HG03135 (cell line): ENCODE data around the gene HMG20B.

Experiments used
- ATAC-seq: cut with Tn5 transposase; IDR thresholded peaks from one replicate; pipeline ENCODE4 v1.9.1; 2021; ENCODE audit warnings: mild to moderate bottlenecking, moderate library complexity; ENCODE audit not compliant: unreplicated experiment

The HMG20B gene

DNA sequence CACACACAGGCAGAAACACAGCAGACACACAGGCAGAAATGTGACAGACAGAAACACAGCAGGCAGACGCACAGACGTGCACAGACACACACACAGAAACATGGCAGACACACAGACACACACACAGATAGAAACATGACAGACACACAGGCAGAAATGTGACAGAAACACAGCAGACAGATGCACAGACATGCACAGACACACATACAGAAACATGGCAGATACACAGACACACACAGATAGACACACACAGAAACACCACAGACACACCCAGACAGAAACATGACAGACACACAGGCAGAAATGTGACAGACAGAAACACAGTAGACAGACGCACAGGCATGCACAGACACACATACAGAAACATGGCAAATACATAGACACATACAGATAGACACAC lies 32.6 kb downstream of the HMG20B start:
- ATAC-seq = no peak

- no peak for ATAC-seq
These were observed 33.0 kb downstream of the HMG20B start for GRCh38 chr19:3605770-3606169.

DNA sequence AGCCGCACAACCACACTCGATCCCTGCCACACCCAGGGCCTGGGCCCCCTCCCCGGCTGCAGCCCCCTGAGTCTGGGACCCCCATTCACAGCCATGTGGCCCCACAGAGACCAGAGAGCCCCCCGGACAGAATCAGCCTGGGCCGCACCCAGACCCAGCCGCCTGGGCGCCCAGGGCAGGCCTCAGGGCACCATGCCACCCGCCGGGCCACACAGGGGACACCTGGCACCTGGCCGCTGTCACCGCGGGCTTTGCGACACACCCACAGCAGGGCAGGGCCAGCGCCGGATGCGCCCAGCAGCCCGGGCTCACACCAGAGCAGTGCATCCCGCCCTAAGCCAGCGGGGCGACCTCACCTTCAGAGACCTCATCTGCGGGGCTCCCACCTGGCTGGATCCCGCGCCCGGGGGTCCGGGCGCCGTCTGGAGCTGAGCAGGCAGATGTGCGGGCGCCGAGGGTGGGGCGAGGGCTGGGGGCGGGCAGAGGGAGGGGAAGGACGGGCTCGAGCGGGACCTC lies 33.5 kb downstream of the HMG20B start:
- no peak for ATAC-seq

DNA sequence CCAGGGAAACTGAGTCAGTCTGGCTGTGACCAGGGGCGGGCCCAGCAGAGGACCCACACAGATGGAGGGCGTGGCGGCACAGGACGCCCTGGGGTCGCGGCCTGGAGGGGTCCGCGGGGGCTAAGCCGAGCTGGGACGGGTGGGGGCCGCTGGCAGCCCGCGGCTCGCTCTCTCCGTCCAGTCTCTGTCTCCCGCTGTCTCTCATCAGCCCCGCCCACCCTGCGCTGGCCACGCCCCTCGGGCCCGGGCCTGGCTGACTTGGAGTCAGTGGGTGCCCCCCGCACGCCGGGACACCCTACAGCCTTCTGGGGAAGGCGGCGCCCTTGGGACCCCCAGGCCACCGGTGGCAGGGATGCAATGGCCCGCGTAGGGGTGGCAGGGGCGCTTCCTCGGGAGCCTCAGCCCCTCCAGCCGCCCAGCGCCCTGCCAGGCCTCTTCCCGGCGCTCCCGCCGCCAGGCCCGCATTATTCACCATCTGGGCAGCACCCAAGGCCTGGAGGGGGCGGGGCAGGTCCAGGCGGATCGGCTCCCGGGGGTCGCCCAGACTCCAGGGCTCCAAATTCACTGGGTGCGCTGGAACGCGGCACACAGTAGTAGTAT lies 34.0 kb downstream of the HMG20B start, which contains the start of gene TBXA2R:
TBXA2R (minus strand) TSS at position 186 of the 600 bp plus-strand sequence. CDS start 6,241 bp downstream, outside the sequence.
- no peak for ATAC-seq

GRCh38 chr19:3607303-3608078 lies 34.7 kb downstream of the HMG20B start:
- no peak for ATAC-seq

DNA sequence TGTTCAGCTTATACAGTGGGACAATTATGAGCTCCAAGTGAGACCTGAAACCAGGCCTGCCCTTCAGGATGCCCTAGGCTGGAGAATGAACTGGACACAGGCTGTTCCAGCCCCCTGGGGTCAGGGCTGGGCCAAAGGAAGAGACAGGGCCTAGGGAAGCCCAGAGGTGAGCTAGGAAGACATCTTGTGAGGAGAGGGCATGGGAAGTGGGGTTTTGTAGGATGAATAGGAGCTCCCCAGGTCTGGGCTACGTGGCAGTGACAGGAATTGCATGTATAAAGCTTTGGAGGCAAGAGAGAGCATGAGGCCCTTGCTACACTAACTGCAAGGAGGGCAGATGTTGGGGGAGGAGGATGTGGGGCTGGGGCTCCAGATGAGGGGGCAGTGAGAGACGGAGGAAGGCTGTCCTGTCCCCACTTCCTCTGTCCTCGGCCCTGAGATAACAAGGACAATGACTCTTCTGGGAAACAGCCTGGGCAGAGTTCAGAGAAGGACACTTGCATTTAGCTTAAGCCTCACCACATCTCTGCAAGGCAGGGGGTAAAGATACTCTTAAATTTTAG lies 35.4 kb downstream of the HMG20B start:
- ATAC-seq = no peak

DNA sequence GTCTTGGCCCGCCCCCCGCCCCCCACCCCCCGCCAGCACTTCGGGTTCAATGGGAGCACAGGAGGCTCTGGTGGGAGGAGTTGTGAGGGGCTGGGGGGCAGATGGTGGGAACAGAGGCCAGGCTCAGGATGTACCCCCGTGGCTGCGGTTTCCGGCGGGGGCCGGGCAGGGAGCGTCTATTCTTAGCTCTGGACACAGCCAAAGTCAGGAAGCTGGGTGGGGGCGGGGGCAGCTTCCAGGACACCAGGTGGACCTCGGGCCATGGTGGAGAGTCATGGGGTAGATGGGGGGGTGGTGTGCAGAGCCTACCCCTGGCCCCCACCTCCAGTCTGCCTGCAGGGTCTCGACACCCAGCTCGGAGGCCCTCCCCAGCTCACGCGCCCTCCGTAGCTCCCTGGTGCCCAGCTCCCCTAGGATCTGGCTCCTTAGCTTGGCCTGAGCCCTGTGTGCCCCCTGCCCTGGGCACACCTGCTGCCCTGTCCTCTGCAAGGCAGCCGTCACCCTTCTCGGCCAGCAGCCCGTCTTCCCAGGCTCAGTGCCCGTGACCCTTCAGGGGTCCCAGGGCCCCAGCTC lies 36.1 kb downstream of the HMG20B start:
- no peak for ATAC-seq

GRCh38 chr19:3609779-3610719 lies 37.3 kb downstream of the HMG20B start:
- no peak for ATAC-seq

- ATAC-seq = no peak
These were observed 38.3 kb downstream of the HMG20B start for GRCh38 chr19:3610745-3611717.

DNA sequence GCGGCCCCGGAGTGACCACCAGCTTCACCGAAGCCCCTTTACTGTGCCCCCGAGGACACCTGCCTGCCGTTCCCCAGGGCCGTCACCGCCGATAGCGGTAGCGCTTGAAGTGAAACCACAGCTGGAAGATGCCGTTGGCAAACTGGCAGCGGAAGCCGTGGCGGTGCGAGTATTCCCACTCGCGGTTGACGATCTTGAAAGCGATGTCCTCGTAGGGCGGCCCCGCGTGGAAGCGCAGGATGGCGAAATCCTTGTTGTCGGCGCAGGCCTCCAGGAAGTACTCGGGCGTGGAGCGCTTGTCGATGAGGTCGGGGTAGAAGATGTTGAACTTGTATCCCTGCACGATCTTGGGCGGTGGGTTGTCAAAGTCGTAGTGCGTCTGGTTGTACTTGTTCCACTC lies 39.1 kb downstream of the HMG20B start:
- no peak for ATAC-seq

- ATAC-seq = no peak
These were observed 39.6 kb downstream of the HMG20B start for GRCh38 chr19:3612330-3612729.

DNA sequence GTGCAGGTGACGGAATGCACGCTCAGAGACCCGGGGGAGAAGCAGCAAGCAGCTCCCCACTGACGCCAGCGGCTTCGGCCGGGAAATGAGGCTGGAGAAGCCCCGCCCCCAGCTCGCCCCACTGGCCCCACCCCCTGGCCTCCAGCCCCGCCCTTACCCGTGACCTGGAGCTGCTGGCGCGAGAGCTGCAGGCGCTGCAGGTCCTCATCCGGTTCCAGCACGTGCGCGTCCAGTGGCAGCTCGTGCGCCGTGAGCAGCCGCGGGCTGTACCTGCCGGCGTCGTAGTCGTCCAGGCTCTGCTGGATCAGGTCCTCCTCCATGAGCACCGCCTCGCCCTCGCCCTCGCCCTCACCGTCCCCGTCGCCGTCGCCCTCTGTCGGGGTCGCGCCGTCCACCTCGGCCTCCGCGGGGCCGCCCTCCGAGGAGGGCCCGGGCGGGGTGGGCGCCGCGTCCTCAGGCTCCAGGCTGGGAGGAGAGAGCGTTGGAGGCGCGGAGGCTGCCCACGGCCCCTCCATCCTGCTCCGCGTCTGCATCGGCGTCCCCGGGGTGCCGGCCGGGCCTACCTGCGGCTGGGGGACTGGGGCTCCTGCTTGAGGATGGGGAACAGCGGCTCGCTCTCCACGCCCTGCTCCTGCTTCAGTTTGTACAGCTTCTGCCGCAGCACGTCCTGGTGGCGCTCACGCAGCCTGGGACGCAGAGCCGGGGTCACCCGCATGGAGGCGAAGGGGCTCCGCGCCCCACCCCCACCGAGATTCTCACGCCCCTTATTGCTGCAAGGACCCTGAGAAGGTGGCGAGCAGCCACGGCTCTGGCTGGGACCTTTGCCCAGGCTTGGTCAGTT lies 40.4 kb downstream of the HMG20B start:
- no peak for ATAC-seq

GRCh38 chr19:3613818-3614661 lies 41.3 kb downstream of the HMG20B start:
- ATAC-seq = no peak

DNA sequence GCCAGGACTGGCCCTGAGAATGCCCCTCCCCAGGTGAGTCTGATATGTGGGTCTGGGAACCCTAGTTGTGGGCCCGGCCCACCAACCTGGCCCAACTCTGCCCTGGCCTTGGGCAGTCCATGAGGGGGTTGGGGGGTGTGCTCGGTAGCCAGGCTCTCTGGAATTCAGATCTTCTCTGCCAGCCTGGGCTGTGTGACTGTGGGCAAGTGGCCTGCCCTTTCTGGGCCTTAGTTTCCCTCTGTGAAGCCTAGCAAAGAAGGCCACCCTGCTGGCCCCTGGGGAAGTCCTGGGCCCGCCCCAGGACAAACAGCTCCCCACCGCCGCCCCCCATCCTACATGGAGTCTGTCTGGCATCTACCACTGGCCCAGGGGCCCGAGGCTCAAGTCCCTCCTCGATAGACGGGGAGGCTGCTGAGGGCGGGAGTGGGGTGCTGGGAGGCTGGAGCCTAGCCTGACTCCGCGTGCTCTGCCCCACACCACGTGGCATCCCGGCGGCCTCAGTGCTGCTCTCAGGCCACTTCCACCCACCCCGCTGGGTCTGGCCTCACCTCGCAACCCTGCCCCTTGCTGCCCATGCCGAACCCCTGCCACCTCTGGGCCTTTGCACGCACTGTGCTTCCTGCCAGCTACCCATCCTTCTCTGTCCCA lies 42.2 kb downstream of the HMG20B start:
- ATAC-seq = no peak

- no peak for ATAC-seq
These were observed 42.9 kb downstream of the HMG20B start for GRCh38 chr19:3615524-3616135.

- no peak for ATAC-seq
These were observed 44.7 kb downstream of the HMG20B start for GRCh38 chr19:3617463-3617862.
